MCF 10A (cell line): ENCODE results near the gene MC5R. TPM values are rescaled to one million over a fixed set of nuclear protein-coding genes. Genes with fewer than 3 reads are reported as not detected.
A peak's percentile ranks its signal among the peaks of the same experiment; 100 is the strongest.

Experiments
- Bru-seq: library from RNA; stranded (reverse); fragments of 400-500 nt; gene quantifications from one replicate; lab custom pipeline; 2021; lab: Mats Ljungman, UMichigan
- BruChase-seq, 2 experiments: library from RNA; stranded (reverse); fragments of 400-500 nt; gene quantifications; one replicate each; lab custom pipeline; 2021; lab: Mats Ljungman, UMichigan
- BruUV-seq: library from RNA; stranded (reverse); fragments of 400-500 nt; replicated peaks from 2 replicates; lab custom pipeline; 2021; lab: Mats Ljungman, UMichigan
- CTCF ChIA-PET: fragments of 300-600 bp; sonication (Branson Sonifier 250); formaldehyde crosslinking; extraction: SDS; loops from one replicate; lab custom pipeline; 2021; ENCODE audit warnings: antibody characterized with exemption, inconsistent platforms; lab: Yijun Ruan, JAX
- POLR2A ChIA-PET: fragments of 300-600, 350-650 bp; sonication (Branson Sonifier 250); formaldehyde crosslinking; extraction: SDS; loops from one replicate; lab custom pipeline; 2020; ENCODE audit warnings: antibody characterized with exemption, inconsistent platforms; lab: Yijun Ruan, JAX
- DNase-seq: peaks from one replicate; pipeline ENCODE4 v3.0.0-alpha.2; 2018; ENCODE audit not compliant: unreplicated experiment
- H3K27ac Mint-ChIP-seq: one replicate; pipeline ENCODE4 v1.8.0; 2022; ENCODE audit warnings: mild to moderate bottlenecking, low read depth, mixed read lengths; ENCODE audit not compliant: unreplicated experiment
- H3K27me3 Mint-ChIP-seq: one replicate; pipeline ENCODE4 v1.8.0; 2022; ENCODE audit warnings: mixed read lengths; ENCODE audit not compliant: insufficient read depth, unreplicated experiment
- H3K36me3 Mint-ChIP-seq: one replicate; pipeline ENCODE4 v1.8.0; 2022; ENCODE audit warnings: mild to moderate bottlenecking, moderate library complexity, mixed read lengths; ENCODE audit not compliant: insufficient read depth, unreplicated experiment
- H3K4me1 Mint-ChIP-seq: one replicate; pipeline ENCODE4 v1.8.0; 2022; ENCODE audit warnings: mixed read lengths; ENCODE audit not compliant: insufficient read depth, unreplicated experiment
- H3K4me3 Mint-ChIP-seq: one replicate; pipeline ENCODE4 v1.8.0; 2022; ENCODE audit warnings: mild to moderate bottlenecking, moderate library complexity, mixed read lengths; ENCODE audit not compliant: unreplicated experiment
- H3K9me3 Mint-ChIP-seq: one replicate; pipeline ENCODE4 v1.8.0; 2022; ENCODE audit warnings: mixed read lengths; ENCODE audit not compliant: unreplicated experiment
- intact Hi-C: fragments of 100-400 bp; cut with micrococcal nuclease; formaldehyde crosslinking; loops from 2 replicates; pipeline ENCODE4 v1.14.1; 2022
- long read RNA-seq: library from polyadenylated mRNA; stranded (forward); transcript quantifications from one replicate; pipeline ENCODE4 v2.0.0, GENCODE V29; 2022
- total RNA-seq: library from RNA; stranded (reverse); gene quantifications from 2 replicates; pipeline ENCODE4 v1.2.3, GENCODE V29; 2022
- TF ChIP-seq, protein P1 (sequence below): fragments of 200-600 bp; IDR thresholded peaks from one replicate; pipeline ENCODE4 v1.8.0; 2022; ENCODE audit warnings: antibody characterized with exemption, mild to moderate bottlenecking; ENCODE audit not compliant: unreplicated experiment

The MC5R gene
- total RNA-seq (not detected in 2 replicates), Bru-seq, nascent RNA (not detected), BruChase-seq, experiment 1, labeled RNA remaining after a 6-hour chase (percentile 18 among the genes with signal in this experiment), BruChase-seq, experiment 2, labeled RNA remaining after a 2-hour chase (percentile 18 among the genes with signal in this experiment)
- long read RNA-seq = 0 reads

DNA sequence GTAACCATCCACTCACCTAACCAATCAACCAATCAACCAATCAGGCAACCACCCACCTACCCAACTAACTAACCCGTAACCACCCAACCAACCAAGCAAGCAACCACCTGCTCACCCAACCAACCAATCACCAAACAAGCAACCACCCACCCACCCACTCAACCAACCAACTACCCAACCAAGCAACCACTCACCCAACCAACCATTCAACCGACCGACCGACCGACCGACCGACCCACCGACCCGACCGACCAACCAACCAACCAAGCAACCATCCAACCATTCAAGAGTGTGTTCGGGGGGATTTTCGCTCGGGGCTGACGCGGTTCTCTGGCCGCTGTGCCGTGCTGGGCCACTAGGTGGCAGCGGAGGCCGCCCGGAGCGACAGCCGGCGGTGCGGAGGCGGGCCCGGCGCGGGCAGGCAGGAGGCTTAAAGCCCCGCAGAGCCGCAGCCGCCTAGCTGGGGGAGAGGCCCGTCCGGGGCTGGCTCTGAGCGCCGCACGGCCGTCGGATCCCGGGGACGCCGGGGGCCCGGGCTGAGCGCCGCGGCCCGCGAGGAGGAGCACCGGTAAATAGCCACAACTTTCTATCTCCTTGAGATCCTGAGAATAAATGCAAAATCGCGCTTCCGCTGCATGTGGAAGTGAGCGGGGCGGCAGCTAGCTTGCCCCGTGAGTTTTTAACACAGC is at the start of gene MC5R:
Gene MC5R (plus strand): TSS at position 443 of the 689 bp plus-strand sequence. CDS start 1,617 bp downstream, outside the sequence.
- ChIA-PET POLR2A (interaction anchor here (1.0 to 1.6 kb wide), 2 partner anchors 9 to 261 kb away, joined by 3 to 6 read pairs; no protein-coding TSS in a partner anchor), CTCF (interaction anchor here (0.5 to 4.2 kb wide), 21 partner anchors 8 to 1598 kb away, joined by 3 to 43 read pairs (median 4); no protein-coding TSS in a partner anchor)
- Mint-ChIP-seq H3K36me3 (no peaks in the 10 kb centered on the region), H3K27ac (no peak within 1 kb of the TSS), H3K27me3 (peaks cover 28% of the 10 kb centered on the region), H3K9me3 (no peaks in the 10 kb centered on the region), H3K4me3 (peak within 1 kb of the TSS; percentile 38), H3K4me1 (peaks cover 9% of the 10 kb centered on the region)
- TF ChIP-seq, protein P1, sequence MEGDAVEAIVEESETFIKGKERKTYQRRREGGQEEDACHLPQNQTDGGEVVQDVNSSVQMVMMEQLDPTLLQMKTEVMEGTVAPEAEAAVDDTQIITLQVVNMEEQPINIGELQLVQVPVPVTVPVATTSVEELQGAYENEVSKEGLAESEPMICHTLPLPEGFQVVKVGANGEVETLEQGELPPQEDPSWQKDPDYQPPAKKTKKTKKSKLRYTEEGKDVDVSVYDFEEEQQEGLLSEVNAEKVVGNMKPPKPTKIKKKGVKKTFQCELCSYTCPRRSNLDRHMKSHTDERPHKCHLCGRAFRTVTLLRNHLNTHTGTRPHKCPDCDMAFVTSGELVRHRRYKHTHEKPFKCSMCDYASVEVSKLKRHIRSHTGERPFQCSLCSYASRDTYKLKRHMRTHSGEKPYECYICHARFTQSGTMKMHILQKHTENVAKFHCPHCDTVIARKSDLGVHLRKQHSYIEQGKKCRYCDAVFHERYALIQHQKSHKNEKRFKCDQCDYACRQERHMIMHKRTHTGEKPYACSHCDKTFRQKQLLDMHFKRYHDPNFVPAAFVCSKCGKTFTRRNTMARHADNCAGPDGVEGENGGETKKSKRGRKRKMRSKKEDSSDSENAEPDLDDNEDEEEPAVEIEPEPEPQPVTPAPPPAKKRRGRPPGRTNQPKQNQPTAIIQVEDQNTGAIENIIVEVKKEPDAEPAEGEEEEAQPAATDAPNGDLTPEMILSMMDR = peak; percentile 90
- DNase-seq = peak; percentile 47
- no TSS peak for BruUV-seq
- intact Hi-C loops = loop anchor here (1.0 kb wide), 1 partner anchor 262 kb away; no protein-coding TSS in a partner anchor

DNA sequence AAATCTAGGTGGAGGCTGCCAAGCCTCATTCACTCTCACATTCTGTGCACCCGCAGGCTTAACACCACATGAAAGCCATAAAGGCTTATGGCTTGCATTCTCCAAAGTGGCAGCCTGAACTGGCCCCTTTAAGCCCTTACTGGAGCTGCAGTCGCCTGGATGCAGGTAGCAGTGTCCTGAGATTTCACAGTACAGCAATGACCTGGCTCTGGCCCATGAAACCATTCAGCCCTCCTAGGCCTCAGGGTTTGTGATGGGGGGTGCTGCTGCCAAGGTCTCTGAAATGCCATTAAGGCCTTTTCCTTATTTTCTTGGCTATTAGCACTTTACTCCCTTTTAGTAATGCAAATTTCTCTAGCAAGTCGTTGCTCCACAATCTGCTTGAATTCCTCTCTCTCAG is 48.9 kb upstream of the MC5R start:
- POLR2A ChIA-PET = no interaction called here
- CTCF ChIA-PET = no interaction called here
- H3K36me3 Mint-ChIP-seq = no peaks in the 10 kb centered on the region

DNA sequence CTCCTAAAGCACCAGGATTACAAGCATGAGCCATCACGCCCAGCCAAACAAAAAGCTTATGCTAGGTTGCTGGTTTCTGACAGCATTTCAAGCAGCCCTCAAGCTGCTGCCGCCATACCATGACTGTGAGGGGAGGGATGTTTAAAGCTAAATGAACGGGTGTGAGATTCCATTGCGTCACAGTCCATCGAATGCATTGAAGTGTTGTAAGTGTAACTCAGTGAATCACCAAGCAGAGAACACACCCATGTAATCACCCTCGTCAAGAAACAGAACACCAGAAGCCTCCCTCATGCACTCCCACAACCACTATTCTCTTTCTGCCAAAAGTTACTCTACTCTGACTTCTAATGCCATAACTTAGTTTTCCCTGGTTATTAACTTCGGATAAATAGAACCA is 32.8 kb upstream of the MC5R start:
- H3K36me3 Mint-ChIP-seq = no peaks in the 10 kb centered on the region
- peak; percentile 79 for DNase-seq
- H3K4me3 Mint-ChIP-seq = no peak overlapping the region
- ChIA-PET CTCF (interaction anchor here (0.6 to 1.2 kb wide), 3 partner anchors 22 to 224 kb away, joined by 3 to 4 read pairs (median 3); no protein-coding TSS in a partner anchor), POLR2A (interaction anchor here (0.5 kb wide), 1 partner anchor 1474 kb away, joined by 3 read pairs; no protein-coding TSS in a partner anchor)
- TF ChIP-seq, protein P1 = no peak
- H3K27me3 Mint-ChIP-seq = no peaks in the 10 kb centered on the region
- no peak overlapping the region for H3K27ac Mint-ChIP-seq
- H3K9me3 Mint-ChIP-seq = no peaks in the 10 kb centered on the region
- intact Hi-C loops = no loop called here
- H3K4me1 Mint-ChIP-seq = peaks cover 7% of the 10 kb centered on the region
- BruUV-seq = no TSS peak

More for the DNA sequence above, 48.9 kb upstream of the MC5R start:
- no peak overlapping the region for H3K4me3 Mint-ChIP-seq
- TF ChIP-seq, protein P1 = no peak
- no peak overlapping the region for H3K27ac Mint-ChIP-seq
- H3K4me1 Mint-ChIP-seq = no peaks in the 10 kb centered on the region
- no TSS peak for BruUV-seq
- H3K27me3 Mint-ChIP-seq = no peaks in the 10 kb centered on the region
- H3K9me3 Mint-ChIP-seq = no peaks in the 10 kb centered on the region
- intact Hi-C loops = no loop called here
- no peak for DNase-seq

DNA sequence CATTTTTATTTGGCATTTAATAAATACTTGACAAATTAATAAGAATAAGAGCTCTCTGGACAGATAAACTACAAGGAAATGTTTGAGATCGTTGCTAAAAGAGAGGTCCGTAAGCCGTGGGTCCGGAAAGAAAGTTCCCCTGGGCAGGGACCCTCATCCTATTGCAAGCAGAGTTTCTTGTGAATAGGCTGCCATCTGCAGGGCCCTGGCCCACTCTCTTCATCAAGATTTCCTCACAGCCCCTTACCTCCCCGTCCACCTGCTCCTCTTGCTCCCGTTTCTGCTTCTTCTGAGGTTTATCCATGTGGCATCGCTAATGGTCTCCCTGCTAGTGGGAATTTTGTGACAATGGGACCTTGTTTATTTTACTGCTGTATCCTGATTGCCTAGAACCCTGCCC is 30.1 kb upstream of the MC5R start:
- H3K36me3 Mint-ChIP-seq = no peaks in the 10 kb centered on the region
- peaks cover 20% of the 10 kb centered on the region for H3K4me1 Mint-ChIP-seq
- ChIA-PET POLR2A (no interaction called here), CTCF (no interaction called here)
- no peak for DNase-seq
- H3K9me3 Mint-ChIP-seq = no peaks in the 10 kb centered on the region
- H3K4me3 Mint-ChIP-seq = no peak overlapping the region
- intact Hi-C loops = no loop called here
- TF ChIP-seq, protein P1 = no peak
- H3K27ac Mint-ChIP-seq = no peak overlapping the region
- BruUV-seq = no TSS peak
- no peaks in the 10 kb centered on the region for H3K27me3 Mint-ChIP-seq
